Keratinocyte (primary cell): ENCODE measurements around the gene TMTC3. TPM values are rescaled to one million over a fixed set of nuclear protein-coding genes. Genes with fewer than 3 reads are reported as not detected.

Experiments
- DNase-seq: peaks from one replicate; pipeline ENCODE4 v3.0.0-alpha.2; 2011; ENCODE audit warnings: low read depth, missing footprints, low spot score
- FAIRE-seq: peaks from 2 replicates; lab custom pipeline; 2011; peaks lifted over from hg19 to GRCh38; lab: Jason Lieb, UNC
- H2AFZ ChIP-seq: 2 replicates; pipeline ENCODE4 v1.6.0; 2012; ENCODE audit warnings: low read length, control low read depth, inconsistent platforms; ENCODE audit not compliant: control insufficient read depth
- H3K27ac ChIP-seq: 2 replicates; pipeline ENCODE4 v1.5.1; 2011; ENCODE audit warnings: low read length; ENCODE audit not compliant: control insufficient read depth, insufficient read depth
- H3K27me3 ChIP-seq: 3 replicates; pipeline ENCODE4 v1.6.0; 2011; ENCODE audit warnings: low read length; ENCODE audit not compliant: control insufficient read depth, insufficient read depth; ENCODE audit errors: extremely low read depth
- H3K36me3 ChIP-seq, 2 experiments: 2 replicates in 1 of 2; 3 replicates in 1 of 2; pipeline ENCODE4 v1.5.1; 2011; ENCODE audit warnings: low read length in 2 of 2, mild to moderate bottlenecking in 1 of 2; ENCODE audit not compliant: control insufficient read depth in 2 of 2, insufficient read depth in 2 of 2; ENCODE audit errors: extremely low read depth in 1 of 2
- H3K4me1 ChIP-seq: 3 replicates; pipeline ENCODE4 v1.5.1; 2011; ENCODE audit warnings: low read length; ENCODE audit not compliant: control insufficient read depth, insufficient read depth; ENCODE audit errors: extremely low read depth
- H3K4me2 ChIP-seq: 3 replicates; pipeline ENCODE4 v1.6.0; 2011; ENCODE audit warnings: low read depth, low read length; ENCODE audit not compliant: control insufficient read depth, insufficient read depth; ENCODE audit errors: extremely low read depth
- H3K4me3 ChIP-seq, 3 experiments: fragments of 200-600 bp in 1 of 3; sonication (generic) in 1 of 3; 2 replicates in 2 of 3; 3 replicates in 1 of 3; pipeline ENCODE4 v1.5.1; 2011 to 2016; ENCODE audit warnings: low read length in 3 of 3, mild to moderate bottlenecking in 3 of 3, control low read depth in 2 of 3, inconsistent platforms in 1 of 3, low read depth in 1 of 3, mixed read lengths in 1 of 3, mixed run types in 1 of 3, moderate library complexity in 1 of 3; ENCODE audit not compliant: control insufficient read depth in 2 of 3, insufficient read depth in 2 of 3; ENCODE audit errors: extremely low read depth in 1 of 3
- H3K79me2 ChIP-seq: 2 replicates; pipeline ENCODE4 v1.6.0; 2012; ENCODE audit warnings: low read length; ENCODE audit not compliant: control insufficient read depth, insufficient read depth
- H3K9ac ChIP-seq: 3 replicates; pipeline ENCODE4 v1.6.0; 2011; ENCODE audit warnings: low read length; ENCODE audit not compliant: control insufficient read depth, insufficient read depth; ENCODE audit errors: extremely low read depth
- H3K9me1 ChIP-seq: 3 replicates; pipeline ENCODE4 v1.6.0; 2011; ENCODE audit warnings: low read length; ENCODE audit not compliant: control insufficient read depth, insufficient read depth; ENCODE audit errors: extremely low read depth
- H3K9me3 ChIP-seq: 2 replicates; pipeline ENCODE4 v1.5.1; 2012; ENCODE audit warnings: low read depth, low read length; ENCODE audit not compliant: control insufficient read depth
- H4K20me1 ChIP-seq: 3 replicates; pipeline ENCODE4 v1.6.0; 2011; ENCODE audit warnings: low read length; ENCODE audit not compliant: control insufficient read depth, insufficient read depth; ENCODE audit errors: extremely low read depth
- CTCF ChIP-seq, 3 experiments: IDR thresholded peaks in 1 of 3; conservative IDR thresholded peaks in 1 of 3; optimal IDR thresholded peaks in 1 of 3; 2 replicates in 2 of 3; 3 replicates in 1 of 3; pipeline versions ENCODE3 to v1.5.1; 2011; ENCODE audit warnings: low read length in 3 of 3, mild to moderate bottlenecking in 3 of 3, moderate library complexity in 2 of 3, control low read depth in 1 of 3, inconsistent platforms in 1 of 3; ENCODE audit not compliant: insufficient read depth in 2 of 3; ENCODE audit errors: extremely low read depth in 1 of 3
- EZH2 ChIP-seq: IDR thresholded peaks from one replicate; pipeline ENCODE4 v1.6.1; 2012; ENCODE audit warnings: inconsistent platforms, mild to moderate bottlenecking, low read length, moderate library complexity
- dilution Hi-C: fragments of 300-500 bp; cut with MboI; formaldehyde crosslinking; loops from one replicate; pipeline ENCODE4 v1.7.0; 2020; ENCODE audit warnings: low sequenced_read_pairs; ENCODE audit not compliant: extremely low pct_ligation_motif_present
- polyA plus RNA-seq, 5 experiments: library from polyadenylated mRNA; depleted of rRNA in 3 of 5; stranded (reverse) in 3 of 5; stranded (forward) in 1 of 5; unstranded in 1 of 5; fragments of >200 nt; gene quantifications; 1 replicate in 1 of 5; 2 replicates in 3 of 5; 3 replicates in 1 of 5; pipeline versions ENCODE4 v1.2.1 to v1.2.3, GENCODE V29; 2011 to 2012; ENCODE audit warnings: missing spikeins in 2 of 5, low read depth in 1 of 5, low replicate concordance in 1 of 5

The TMTC3 gene
- polyA plus RNA-seq, 1 donor (not counting 4 experiments of a cell fraction or from before 2014, with no cell fraction given) = 35.1 TPM

- no peak overlapping the region for H3K4me3 ChIP-seq
- FAIRE-seq = no peak
- H3K9me1 ChIP-seq = no peaks in the 10 kb centered on the region
- H4K20me1 ChIP-seq = no peaks in the 10 kb centered on the region
- peak overlapping the region; percentile 10 for H3K27ac ChIP-seq
- TF ChIP-seq CTCF (optimal IDR thresholded peaks at IDR 0.05 in 1 of 3, IDR thresholded peaks at IDR 0.05 in 1 of 3, conservative IDR thresholded peaks at IDR 0.05 in 1 of 3; ENCODE audit: extremely low read depth in 1 of 3, insufficient read depth in 2 of 3, low read length in 3 of 3) (no peak), EZH2 (no peak)
- peak; percentile 11 for DNase-seq
- no peaks in the 10 kb centered on the region for H3K79me2 ChIP-seq
- H3K4me1 ChIP-seq = peaks cover 13% of the 10 kb centered on the region
- H2AFZ ChIP-seq = no peak overlapping the region
- peak overlapping the region; percentile 12 for H3K4me2 ChIP-seq
- no peaks in the 10 kb centered on the region for H3K27me3 ChIP-seq
- no peak overlapping the region for H3K9ac ChIP-seq
- dilution Hi-C loops = no loop called here
- H3K9me3 ChIP-seq = no peaks in the 10 kb centered on the region
- no peaks in the 10 kb centered on the region for H3K36me3 ChIP-seq
Measured at GRCh38 chr12:88188180-88188579, 46.1 kb downstream of the TMTC3 start.

GRCh38 chr12:88192426-88192825 lies 50.3 kb downstream of the TMTC3 start:
- no peak for TF ChIP-seq EZH2
- no peak for TF ChIP-seq CTCF (optimal IDR thresholded peaks at IDR 0.05 in 1 of 3, IDR thresholded peaks at IDR 0.05 in 1 of 3, conservative IDR thresholded peaks at IDR 0.05 in 1 of 3; ENCODE audit: extremely low read depth in 1 of 3, insufficient read depth in 2 of 3, low read length in 3 of 3)
- FAIRE-seq = no peak
- dilution Hi-C loops = no loop called here

More at GRCh38 chr12:88192426-88192825, 50.3 kb downstream of the TMTC3 start:
- H3K79me2 ChIP-seq = no peaks in the 10 kb centered on the region
- no peak for DNase-seq
- H3K9me1 ChIP-seq = no peaks in the 10 kb centered on the region
- no peak overlapping the region for H3K4me2 ChIP-seq
- H3K9me3 ChIP-seq = no peaks in the 10 kb centered on the region
- peaks cover 5 to 9% of the 10 kb centered on the region in 2 experiments for H3K36me3 ChIP-seq
- peaks cover 13% of the 10 kb centered on the region for H3K4me1 ChIP-seq
- H3K4me3 ChIP-seq = no peak overlapping the region
- H3K27me3 ChIP-seq = no peaks in the 10 kb centered on the region
- no peaks in the 10 kb centered on the region for H4K20me1 ChIP-seq
- no peak overlapping the region for H3K9ac ChIP-seq
- H2AFZ ChIP-seq = no peak overlapping the region
- no peak overlapping the region for H3K27ac ChIP-seq
